T-helper 2 cell treated with Interferon-gamma antibody and Interleukin-4, amounts not matched to agents 5 μg/mL and 100 μg/mL, for 36 hours (primary cell): Measurements from ENCODE around the gene PTPRA.
A peak's percentile ranks its signal among the peaks of the same experiment; 100 is the strongest.
"Not testable (repeated sequence)": the region's sequence is repeated elsewhere in the genome, so short reads cannot be mapped to it uniquely, and the experiment has no call there.

ENCODE experiments used
- DNase-seq: peaks from one replicate; pipeline ENCODE4 v3.0.0; 2021; ENCODE audit warnings: low spot score
- H3K27ac Mint-ChIP-seq: one replicate; pipeline ENCODE4 v1.8.0; 2021; ENCODE audit warnings: mild to moderate bottlenecking, mixed read lengths
- H3K27me3 Mint-ChIP-seq: one replicate; pipeline ENCODE4 v1.8.0; 2021; ENCODE audit warnings: low read depth, mixed read lengths
- H3K36me3 Mint-ChIP-seq: one replicate; pipeline ENCODE4 v1.8.0; 2021; ENCODE audit warnings: low read depth, mixed read lengths
- H3K4me1 Mint-ChIP-seq: one replicate; pipeline ENCODE4 v1.8.0; 2021; ENCODE audit warnings: low read depth, mixed read lengths
- H3K4me3 Mint-ChIP-seq: one replicate; pipeline ENCODE4 v1.8.0; 2022; ENCODE audit warnings: mild to moderate bottlenecking, moderate library complexity, mixed read lengths
- H3K9me3 Mint-ChIP-seq: one replicate; pipeline ENCODE4 v1.8.0; 2021; ENCODE audit warnings: mixed read lengths

Gene PTPRA

DNA sequence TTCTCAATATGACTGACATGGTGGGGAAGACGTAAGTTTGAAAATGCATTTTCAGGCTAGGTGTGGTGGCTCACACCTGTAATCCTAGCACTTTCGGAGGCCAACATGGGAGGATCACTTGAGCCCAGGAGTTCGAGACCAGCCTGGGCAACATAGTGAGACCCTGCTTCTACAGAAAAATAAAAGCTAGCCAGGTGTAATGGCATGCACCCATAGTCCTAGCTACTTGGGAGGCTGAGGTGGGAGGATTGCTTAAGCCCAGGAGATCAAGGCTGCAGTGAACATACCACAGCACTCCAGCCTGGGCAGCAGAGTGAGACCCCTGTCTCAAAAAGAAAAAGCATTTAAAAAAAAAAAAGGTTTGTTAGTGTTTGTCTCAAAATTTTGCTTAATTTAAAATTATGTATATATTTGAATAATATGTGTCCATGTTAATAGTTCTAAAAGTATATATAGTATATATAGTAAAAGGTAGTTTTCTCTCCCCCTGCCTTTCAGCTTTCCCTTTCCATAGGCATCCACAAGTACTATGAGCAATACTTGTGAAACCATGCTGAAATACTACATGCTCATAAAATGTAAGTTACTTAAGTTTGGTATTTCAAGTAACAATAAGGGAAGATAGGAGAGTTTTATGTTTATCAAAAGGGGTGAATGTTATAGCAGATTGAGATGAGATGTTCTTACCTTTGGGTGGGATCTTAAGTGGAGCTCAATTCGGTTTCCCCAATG lies 15.1 kb downstream of the PTPRA start:
- H3K27me3 Mint-ChIP-seq: no peaks in the 10 kb centered on the region
- DNase-seq: no peak
- no peak overlapping the region for H3K27ac Mint-ChIP-seq
- no peak overlapping the region for H3K4me3 Mint-ChIP-seq
- no peaks in the 10 kb centered on the region for H3K9me3 Mint-ChIP-seq
- H3K36me3 Mint-ChIP-seq: peaks cover 26% of the 10 kb centered on the region
- peaks cover 49% of the 10 kb centered on the region for H3K4me1 Mint-ChIP-seq

DNA sequence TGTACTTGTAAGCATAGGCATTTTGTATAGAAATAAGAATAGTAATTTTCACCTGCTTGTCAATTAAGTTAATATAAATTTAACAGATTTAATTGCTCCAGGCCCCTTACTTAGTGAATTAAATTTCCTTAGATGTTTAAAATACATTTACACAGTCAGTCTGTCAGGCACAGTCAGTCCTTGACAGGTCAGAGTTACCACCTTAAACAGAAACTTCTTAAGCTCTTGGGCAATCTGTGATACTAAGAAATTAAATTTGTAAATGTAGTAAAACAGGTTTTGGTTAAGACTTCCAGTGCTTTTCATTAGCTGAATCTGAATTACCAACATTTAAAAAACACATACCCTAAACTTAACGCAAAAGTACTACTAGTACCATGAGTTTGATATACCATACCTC lies 15.9 kb downstream of the PTPRA start:
- Mint-ChIP-seq H3K36me3 (peaks cover 30% of the 10 kb centered on the region), H3K9me3 (peaks cover 2% of the 10 kb centered on the region), H3K27me3 (no peaks in the 10 kb centered on the region), H3K4me3 (no peak overlapping the region), H3K27ac (no peak overlapping the region), H3K4me1 (peaks cover 46% of the 10 kb centered on the region)
- no peak for DNase-seq

DNA sequence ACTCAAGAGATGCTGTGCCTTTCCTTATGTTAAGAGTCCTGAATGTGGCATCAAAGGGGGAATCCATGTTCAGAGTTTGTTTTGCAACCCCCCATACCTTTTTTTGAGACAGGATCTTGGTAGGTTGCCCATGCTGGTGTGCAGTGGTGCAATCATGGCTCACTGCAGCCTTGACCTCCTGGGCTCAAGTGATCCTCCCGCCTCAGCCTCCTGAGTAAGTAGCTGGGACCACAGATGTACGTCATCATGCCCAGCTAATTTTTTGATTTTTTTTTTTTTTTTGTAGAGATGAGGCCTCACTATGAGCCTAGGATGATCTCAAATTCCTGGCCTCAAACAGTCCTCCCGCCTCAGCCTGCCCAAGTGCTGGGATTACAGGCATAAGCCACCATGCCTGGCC lies 16.5 kb downstream of the PTPRA start:
- Mint-ChIP-seq H3K27ac (no peak overlapping the region), H3K27me3 (no peaks in the 10 kb centered on the region), H3K36me3 (peaks cover 33% of the 10 kb centered on the region), H3K4me1 (peaks cover 41% of the 10 kb centered on the region), H3K9me3 (peaks cover 6% of the 10 kb centered on the region), H3K4me3 (no peak overlapping the region)
- no peak for DNase-seq

DNA sequence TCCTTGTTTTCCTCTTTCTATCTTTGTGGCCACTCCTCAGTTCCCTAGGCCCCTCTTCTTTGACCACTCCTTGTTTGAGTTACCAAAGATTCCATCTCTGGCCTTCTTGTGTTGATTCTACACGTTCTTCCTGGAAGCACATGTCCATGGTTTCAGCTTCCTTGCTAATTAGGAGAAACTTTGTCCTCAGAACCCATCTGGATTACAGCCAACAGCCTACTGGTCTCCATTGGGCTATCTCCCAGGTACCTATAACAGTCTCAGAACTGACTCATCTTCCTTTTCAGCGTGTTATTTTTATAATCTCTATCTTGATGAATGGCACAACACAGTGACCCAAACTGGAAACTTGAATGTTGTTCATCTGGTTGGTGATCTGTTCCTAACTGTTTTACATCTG lies 17.5 kb downstream of the PTPRA start:
- Mint-ChIP-seq H3K36me3 (peaks cover 28% of the 10 kb centered on the region), H3K27ac (peak overlapping the region; percentile 9), H3K9me3 (peaks cover 8% of the 10 kb centered on the region), H3K4me1 (peaks cover 33% of the 10 kb centered on the region), H3K27me3 (no peaks in the 10 kb centered on the region), H3K4me3 (no peak overlapping the region)
- no peak for DNase-seq

DNA sequence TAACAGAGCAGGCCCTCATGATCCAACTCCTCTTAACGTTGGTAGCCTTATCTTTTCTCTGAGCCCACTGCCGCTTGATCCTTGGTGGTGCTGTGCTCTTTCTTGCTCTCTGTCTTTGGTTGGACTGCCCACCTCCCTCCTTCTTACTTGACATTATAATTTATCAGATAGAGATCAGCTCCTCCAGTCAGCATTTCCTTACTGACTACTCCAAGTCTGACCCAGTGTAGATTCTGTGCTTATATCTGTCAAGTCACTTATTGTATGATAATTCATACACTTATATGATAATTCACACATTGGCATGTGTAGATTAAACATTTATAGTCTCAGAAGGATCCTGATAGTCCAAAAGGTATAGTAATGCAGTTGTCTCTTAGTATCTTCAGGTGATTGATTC lies 18.1 kb downstream of the PTPRA start:
- H3K4me3 Mint-ChIP-seq: no peak overlapping the region
- peaks cover 30% of the 10 kb centered on the region for H3K36me3 Mint-ChIP-seq
- H3K27me3 Mint-ChIP-seq: no peaks in the 10 kb centered on the region
- H3K4me1 Mint-ChIP-seq: peaks cover 33% of the 10 kb centered on the region
- peaks cover 9% of the 10 kb centered on the region for H3K9me3 Mint-ChIP-seq
- peak overlapping the region; percentile 9 for H3K27ac Mint-ChIP-seq
- DNase-seq: no peak

DNA sequence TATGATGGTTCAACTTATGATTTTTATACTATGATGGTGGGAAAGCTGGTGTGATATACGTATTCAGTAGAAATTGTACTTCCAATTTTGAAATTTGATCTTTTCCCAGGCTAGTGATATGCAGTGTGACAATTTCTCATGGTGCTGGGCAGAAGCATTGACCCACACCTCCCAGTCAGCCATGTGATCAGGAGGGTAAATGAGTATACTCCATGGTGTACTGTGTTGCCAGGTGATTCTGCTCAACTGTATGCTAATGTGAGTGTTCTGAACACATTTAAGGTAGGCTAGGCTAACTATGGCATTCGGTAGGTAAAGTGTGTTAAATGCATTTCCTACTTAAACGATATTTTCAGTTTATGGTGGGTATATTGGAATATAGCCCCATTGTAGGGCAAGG lies 19.1 kb downstream of the PTPRA start:
- Mint-ChIP-seq H3K4me1 (peaks cover 30% of the 10 kb centered on the region), H3K36me3 (peaks cover 34% of the 10 kb centered on the region), H3K4me3 (no peak overlapping the region), H3K9me3 (peaks cover 13% of the 10 kb centered on the region), H3K27ac (no peak overlapping the region), H3K27me3 (no peaks in the 10 kb centered on the region)
- no peak for DNase-seq

DNA sequence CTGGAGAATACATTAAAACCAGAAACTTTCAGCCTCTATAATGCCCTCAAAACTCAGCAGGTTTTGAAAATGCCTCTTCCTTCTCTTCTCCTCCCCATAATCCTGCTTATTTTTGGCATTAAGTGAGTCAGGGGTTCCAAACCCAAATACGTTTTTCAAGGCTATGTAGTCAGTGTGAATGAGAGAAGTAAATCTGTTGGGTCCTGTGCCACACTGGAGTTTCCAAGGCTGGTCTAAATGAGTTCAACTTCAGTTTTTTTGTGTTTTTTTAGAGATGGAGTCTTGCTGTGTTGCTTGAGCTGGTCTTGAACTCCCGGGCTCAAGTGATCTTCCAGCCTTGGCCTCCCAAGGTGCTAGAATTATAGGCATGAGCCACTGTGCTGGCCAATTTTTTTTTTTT lies 20.9 kb downstream of the PTPRA start:
- Mint-ChIP-seq H3K4me3 (no peak overlapping the region), H3K36me3 (peaks cover 35% of the 10 kb centered on the region), H3K27ac (no peak overlapping the region), H3K9me3 (peaks cover 13% of the 10 kb centered on the region), H3K27me3 (no peaks in the 10 kb centered on the region), H3K4me1 (peaks cover 20% of the 10 kb centered on the region)
- DNase-seq: no peak

DNA sequence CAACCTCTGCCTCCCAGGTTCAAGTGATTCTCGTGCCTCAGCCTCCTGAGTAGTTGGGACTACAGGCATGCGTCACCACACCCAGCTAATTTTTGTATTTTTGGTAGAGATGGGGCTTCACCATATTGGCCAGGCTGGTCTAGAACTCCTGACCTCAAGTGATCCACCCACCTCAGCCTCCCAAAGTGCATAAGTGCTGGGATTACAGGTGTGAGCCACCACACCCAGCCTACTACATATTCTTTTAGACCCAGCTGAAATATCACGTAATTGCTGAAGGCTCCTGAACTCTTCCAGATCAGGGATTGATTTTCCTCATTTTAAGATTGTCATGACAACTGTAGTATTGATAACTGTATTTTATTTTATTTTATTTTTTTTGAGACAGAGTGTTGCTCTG lies 21.9 kb downstream of the PTPRA start:
- peaks cover 20% of the 10 kb centered on the region for H3K4me1 Mint-ChIP-seq
- H3K4me3 Mint-ChIP-seq, DNase-seq, H3K27ac Mint-ChIP-seq, H3K27me3 Mint-ChIP-seq: not testable (repeated sequence)
- H3K9me3 Mint-ChIP-seq: peaks cover 13% of the 10 kb centered on the region
- peaks cover 33% of the 10 kb centered on the region for H3K36me3 Mint-ChIP-seq

DNA sequence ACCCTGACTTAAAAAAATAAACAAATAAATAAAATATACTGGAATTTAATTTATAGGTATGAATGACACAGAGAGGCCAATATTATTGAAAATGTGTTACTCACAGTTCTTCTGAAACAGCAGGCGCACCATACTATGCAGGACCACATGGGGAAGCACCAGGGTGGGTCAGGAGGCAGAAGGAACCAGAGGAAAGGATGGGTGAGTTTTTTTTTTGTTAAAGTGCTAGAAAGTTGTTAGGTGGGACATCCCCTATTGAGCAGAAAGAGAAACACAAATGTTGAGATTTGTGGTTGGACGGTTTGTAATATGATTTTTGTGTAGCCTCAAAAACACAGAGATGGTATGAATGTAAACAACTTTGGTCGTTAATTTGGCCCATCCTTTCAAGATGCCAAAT lies 26.0 kb downstream of the PTPRA start:
- Mint-ChIP-seq H3K4me1 (peaks cover 16% of the 10 kb centered on the region), H3K4me3 (no peak overlapping the region), H3K36me3 (peaks cover 21% of the 10 kb centered on the region), H3K27me3 (no peaks in the 10 kb centered on the region), H3K9me3 (peaks cover 10% of the 10 kb centered on the region), H3K27ac (no peak overlapping the region)
- no peak for DNase-seq

DNA sequence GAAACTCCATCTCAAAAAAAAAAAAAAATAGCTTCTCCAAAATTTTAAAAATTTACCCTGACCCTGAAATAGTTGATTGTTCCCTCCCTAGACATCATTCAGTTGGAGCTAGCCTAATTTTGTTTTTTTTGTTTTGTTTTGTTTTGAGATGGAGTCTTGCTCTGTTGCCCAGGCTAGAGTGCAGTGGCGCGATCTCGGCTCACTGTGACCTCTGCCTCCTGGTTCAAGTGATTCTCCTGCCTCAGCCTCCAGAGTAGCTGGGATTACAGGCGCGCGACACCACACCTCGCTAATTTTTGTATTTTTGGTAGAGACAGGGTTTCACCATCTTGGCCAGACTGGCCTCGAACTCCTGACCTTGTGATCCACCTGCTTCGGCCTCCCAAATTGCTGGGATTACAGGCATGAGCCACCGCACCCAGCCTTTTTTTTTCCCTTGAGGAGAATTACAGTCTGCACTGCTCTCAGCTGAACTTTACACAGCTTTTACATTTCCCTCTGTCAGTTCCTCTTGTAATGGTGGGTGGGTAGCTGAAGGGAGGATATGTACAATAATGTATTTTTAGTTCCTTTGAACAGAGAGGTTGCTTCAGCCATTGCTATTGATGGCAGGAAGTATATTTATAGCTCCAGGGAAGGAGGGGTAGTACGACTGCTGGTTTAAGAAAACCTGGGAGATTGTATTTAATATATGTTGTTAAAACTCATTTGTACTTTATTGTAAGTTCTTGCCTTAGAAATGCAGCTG lies 27.7 kb downstream of the PTPRA start:
- peaks cover 16% of the 10 kb centered on the region for H3K4me1 Mint-ChIP-seq
- H3K4me3 Mint-ChIP-seq: peak overlapping the region; percentile 18
- no peak overlapping the region for H3K27ac Mint-ChIP-seq

DNA sequence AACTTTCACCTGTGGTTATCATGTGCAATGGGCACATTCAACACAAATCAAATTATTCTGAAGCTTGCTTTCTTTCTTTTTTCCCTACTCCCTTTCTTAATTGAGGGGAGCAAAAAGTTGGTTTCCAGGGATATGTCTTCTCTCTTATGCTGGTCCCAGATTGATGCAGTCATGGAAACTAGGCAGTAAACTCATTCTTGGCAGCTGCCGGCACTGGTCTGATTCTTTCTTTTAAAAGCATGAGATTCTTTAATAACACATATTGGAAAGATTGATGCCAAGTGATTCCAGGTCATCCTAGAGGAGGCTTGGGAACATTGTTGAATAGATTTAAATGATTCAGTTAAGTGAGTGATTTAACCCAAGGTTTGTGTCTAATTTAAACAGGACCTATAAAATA lies 29.0 kb downstream of the PTPRA start:
- H3K4me3 Mint-ChIP-seq: no peak overlapping the region
- H3K4me1 Mint-ChIP-seq: peaks cover 16% of the 10 kb centered on the region
- no peak for DNase-seq
- no peak overlapping the region for H3K27ac Mint-ChIP-seq
- H3K9me3 Mint-ChIP-seq: no peaks in the 10 kb centered on the region
- H3K36me3 Mint-ChIP-seq: peaks cover 8% of the 10 kb centered on the region
- H3K27me3 Mint-ChIP-seq: no peaks in the 10 kb centered on the region

More for the DNA sequence above, 27.7 kb downstream of the PTPRA start:
- H3K9me3 Mint-ChIP-seq: peaks cover 4% of the 10 kb centered on the region
- DNase-seq: no peak
- peaks cover 15% of the 10 kb centered on the region for H3K36me3 Mint-ChIP-seq
- H3K27me3 Mint-ChIP-seq: no peaks in the 10 kb centered on the region

DNA sequence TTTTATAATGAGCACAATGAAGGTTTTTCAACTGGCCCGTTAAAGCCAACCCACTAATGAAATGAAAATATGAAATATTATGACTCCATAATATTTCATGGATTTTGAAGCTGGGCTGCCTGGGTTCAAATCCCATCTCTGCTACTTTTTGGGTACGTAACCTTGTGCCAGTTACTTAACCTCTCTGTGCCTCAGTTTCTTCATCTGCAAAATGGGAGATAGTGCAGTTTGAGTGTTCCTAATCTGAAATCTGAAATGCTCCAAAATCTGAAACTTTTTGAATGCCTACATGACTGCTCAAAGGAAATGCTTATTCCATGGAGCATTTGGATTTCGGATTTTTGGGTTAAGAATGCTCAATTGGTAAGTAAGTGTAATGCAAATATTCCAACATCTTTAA lies 29.5 kb downstream of the PTPRA start:
- Mint-ChIP-seq H3K4me3 (no peak overlapping the region), H3K36me3 (peaks cover 6% of the 10 kb centered on the region), H3K9me3 (no peaks in the 10 kb centered on the region), H3K27ac (no peak overlapping the region), H3K4me1 (peaks cover 16% of the 10 kb centered on the region), H3K27me3 (no peaks in the 10 kb centered on the region)
- DNase-seq: no peak

DNA sequence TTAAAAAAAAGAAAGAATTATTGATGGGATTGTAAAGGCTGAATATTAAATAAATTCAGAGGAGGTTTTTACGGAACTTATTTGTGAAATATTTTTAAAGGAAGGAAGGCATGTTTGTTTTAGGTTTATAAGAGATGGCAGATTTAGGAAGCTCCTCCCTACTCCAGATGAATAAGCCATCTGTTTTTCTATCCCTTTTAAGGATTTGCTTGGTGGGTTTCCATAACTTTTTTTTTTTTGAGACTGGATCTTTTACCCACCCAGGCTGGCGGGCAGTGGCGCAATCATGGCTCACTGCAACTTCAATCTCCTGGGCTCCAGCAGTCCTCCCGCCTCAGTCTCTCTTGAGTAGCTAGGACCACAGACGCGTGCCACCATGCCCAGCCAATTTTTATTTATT lies 30.4 kb downstream of the PTPRA start:
- H3K4me1 Mint-ChIP-seq: peaks cover 16% of the 10 kb centered on the region
- no peaks in the 10 kb centered on the region for H3K27me3 Mint-ChIP-seq
- no peak overlapping the region for H3K4me3 Mint-ChIP-seq
- no peak overlapping the region for H3K27ac Mint-ChIP-seq
- H3K9me3 Mint-ChIP-seq: no peaks in the 10 kb centered on the region
- H3K36me3 Mint-ChIP-seq: peaks cover 6% of the 10 kb centered on the region
- no peak for DNase-seq

DNA sequence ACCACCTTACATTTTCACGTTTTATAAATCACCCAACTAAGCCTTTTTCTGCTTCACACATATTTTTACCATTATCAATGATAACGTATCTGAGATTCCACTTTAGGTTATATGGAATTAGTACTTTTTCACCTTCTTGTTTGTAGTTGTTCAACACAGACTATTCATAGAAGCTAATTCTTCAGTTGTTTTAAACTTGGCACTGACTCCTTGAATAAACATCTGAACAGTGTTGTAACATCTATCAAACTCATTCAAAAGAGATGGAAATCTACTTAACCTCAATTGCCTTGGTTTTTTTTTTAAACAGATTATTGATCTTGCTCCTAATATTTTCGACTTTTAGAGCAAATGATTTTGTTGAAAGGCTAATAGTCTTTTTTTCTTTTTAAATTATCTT lies 34.2 kb downstream of the PTPRA start:
- no peak for DNase-seq
- Mint-ChIP-seq H3K27ac (no peak overlapping the region), H3K27me3 (no peaks in the 10 kb centered on the region), H3K4me1 (peaks cover 1% of the 10 kb centered on the region), H3K36me3 (peaks cover 5% of the 10 kb centered on the region), H3K4me3 (no peak overlapping the region), H3K9me3 (no peaks in the 10 kb centered on the region)
